Measurements from ENCODE around the gene PEAK1. TPM values are rescaled to one million over a fixed set of nuclear protein-coding genes. Genes with fewer than 3 reads are reported as not detected.
"Not testable (repeated sequence)": the region's sequence is repeated elsewhere in the genome, so short reads cannot be mapped to it uniquely, and the experiment has no call there.

Gene PEAK1
- total and polyA plus RNA-seq, 8 donors = 58.3 to 86.9 (median 64.3) TPM

DNA sequence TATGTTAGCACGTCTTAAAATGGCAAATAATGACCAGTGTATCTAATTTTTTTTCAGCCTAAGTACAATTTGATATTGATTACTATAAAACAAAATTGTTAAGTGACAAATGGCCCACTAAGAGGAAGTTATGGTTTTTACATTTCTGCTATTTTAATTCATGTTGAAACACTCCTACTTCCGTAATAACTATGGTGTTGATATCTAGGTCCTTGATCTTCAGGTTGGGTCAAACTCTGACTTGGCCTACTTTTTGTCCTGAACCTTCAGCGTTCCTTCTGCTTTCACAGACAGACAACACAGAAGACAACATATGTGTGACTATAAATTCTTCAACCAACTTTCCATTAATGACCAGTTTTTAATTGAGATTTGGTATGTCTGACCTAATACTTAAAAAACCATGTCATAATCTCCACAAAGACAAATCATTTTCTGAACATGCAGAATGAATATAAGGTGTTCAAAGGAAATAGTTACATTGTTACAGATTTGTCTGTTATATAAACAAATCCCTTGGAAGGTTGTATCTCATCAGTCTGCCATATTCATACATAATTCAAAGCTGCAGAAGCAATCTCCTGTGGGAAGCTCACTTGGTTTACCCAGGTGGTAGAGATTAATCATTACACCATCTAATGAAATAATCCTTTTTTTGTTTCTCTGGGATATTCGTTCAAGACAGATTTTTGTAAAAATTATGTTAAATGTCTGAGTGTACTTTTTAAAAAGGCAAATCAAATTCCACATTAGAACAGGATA lies 256.9 kb downstream of the PEAK1 start:
- no peaks in the 10 kb centered on the region for H3K27me3 ChIP-seq
- no peak overlapping the region for H3K4me3 ChIP-seq
- H3K27ac ChIP-seq = no peak overlapping the region
- peaks cover 0 to 4% of the 10 kb centered on the region in 2 donors for H3K36me3 ChIP-seq
- peaks cover 7 to 17% of the 10 kb centered on the region in 2 donors for H3K4me1 ChIP-seq
- ATAC-seq = no peak
- TF ChIP-seq, protein P1, sequence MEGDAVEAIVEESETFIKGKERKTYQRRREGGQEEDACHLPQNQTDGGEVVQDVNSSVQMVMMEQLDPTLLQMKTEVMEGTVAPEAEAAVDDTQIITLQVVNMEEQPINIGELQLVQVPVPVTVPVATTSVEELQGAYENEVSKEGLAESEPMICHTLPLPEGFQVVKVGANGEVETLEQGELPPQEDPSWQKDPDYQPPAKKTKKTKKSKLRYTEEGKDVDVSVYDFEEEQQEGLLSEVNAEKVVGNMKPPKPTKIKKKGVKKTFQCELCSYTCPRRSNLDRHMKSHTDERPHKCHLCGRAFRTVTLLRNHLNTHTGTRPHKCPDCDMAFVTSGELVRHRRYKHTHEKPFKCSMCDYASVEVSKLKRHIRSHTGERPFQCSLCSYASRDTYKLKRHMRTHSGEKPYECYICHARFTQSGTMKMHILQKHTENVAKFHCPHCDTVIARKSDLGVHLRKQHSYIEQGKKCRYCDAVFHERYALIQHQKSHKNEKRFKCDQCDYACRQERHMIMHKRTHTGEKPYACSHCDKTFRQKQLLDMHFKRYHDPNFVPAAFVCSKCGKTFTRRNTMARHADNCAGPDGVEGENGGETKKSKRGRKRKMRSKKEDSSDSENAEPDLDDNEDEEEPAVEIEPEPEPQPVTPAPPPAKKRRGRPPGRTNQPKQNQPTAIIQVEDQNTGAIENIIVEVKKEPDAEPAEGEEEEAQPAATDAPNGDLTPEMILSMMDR (IDR thresholded peaks at IDR 0.05) = no peak
- no peaks in the 10 kb centered on the region for H3K9me3 ChIP-seq
- intact Hi-C loops (cut with DNase I) = no loop called here
- no peak for DNase-seq

DNA sequence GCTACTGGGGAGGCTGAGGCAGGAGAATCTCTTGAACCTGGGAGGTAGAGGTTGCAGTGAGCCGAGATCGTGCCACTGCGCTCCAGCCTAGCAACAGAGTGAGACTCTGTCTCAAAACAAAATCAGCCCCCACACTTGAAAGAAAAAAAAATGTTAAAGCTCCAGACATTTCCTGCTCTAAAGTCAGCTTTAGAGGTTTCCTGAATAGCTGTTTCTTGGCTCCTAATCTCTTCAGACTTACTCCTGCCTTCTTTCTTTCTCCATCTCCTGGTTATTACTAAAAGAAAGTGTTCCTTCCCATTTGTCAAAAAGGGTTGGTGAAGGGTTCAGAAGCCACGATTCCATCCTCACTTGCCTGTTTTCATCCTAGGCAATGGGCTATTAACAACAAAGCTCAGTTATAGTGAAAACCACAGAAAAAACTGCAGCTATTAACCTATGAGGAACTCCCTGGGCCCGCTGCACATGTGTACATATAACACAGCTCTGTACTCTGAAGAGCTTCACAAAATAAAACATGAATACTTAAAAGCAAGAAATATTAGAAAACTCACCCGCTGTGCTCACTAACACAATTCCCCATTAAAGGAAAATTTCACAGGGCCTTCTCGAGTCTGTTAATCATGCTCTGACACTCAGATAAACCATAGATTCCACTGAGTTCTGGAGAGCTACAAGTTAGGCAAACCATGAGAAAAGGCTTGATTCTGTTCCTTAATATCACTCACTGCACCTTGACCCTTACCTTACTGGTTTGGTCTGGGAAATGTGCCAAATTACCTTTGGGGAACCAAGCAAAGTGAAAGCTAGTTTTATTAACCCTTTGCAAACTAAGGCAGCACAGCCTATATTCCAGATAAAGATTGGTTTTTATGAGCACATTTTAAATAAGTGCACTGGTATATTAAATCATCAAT lies 259.1 kb downstream of the PEAK1 start:
- Histone ChIP-seq H3K27ac (peak overlapping the region in 1 of 2 donors; percentile 11), H3K9me3 (no peaks in the 10 kb centered on the region), H3K4me3 (no peak overlapping the region), H3K27me3 (no peaks in the 10 kb centered on the region), H3K4me1 (peaks cover 7 to 17% of the 10 kb centered on the region in 2 donors), H3K36me3 (peaks cover 0 to 23% of the 10 kb centered on the region in 2 donors)
- DNase-seq (peak in 2 of 4 donors; percentile 12 to 44), ATAC-seq (peak; percentile 75)
- intact Hi-C loops (cut with DNase I) = no loop called here
- TF ChIP-seq, protein P1 (IDR thresholded peaks at IDR 0.05) = no peak

DNA sequence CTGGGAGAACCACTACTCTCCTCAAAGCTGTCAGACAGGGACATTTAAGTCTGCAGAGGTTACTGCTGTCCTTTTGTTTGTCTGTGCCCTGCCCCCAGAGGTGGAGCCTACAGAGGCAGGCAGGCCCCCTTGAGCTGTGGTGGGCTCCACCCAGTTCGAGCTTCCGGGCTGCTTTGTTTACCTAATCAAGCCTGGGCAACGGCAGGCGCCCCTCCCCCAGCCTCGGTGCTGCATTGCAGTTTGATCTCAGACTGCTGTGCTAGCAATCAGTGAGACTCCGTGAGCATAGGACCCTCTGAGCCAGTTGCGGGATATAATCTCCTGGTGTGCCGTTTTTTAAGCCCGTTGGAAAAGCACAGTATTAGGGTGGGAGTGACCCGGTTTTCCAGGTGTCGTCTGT lies 263.9 kb downstream of the PEAK1 start:
- H3K27me3 ChIP-seq; H3K4me3 ChIP-seq; H3K27ac ChIP-seq; intact Hi-C loops (cut with DNase I); ATAC-seq; H3K9me3 ChIP-seq; H3K4me1 ChIP-seq: not testable (repeated sequence)
- peaks cover 0 to 23% of the 10 kb centered on the region in 2 donors for H3K36me3 ChIP-seq
- DNase-seq = peak in 1 of 4 donors; percentile 47

DNA sequence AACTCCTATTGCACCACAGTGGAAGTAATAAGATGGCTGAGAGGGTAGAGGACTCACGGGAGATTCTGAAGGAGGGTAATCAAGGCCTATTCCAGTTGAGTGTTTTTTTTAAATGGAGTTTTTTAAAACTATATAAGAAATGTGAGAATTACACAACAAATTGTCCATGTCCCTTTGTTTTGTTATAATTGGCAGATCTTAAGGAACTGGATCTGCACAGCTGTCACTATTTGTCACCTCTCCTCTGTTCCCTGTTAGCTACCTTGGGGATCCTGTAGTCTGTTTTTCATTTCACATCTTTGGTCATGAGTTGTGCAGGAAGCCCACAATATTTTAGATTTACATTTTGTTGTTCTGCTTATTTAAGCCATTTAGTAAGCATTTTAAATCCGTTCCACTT lies 271.7 kb downstream of the PEAK1 start:
- ATAC-seq (no peak), DNase-seq (no peak)
- Histone ChIP-seq H3K4me1 (no peaks in the 10 kb centered on the region), H3K9me3 (no peaks in the 10 kb centered on the region), H3K4me3 (no peak overlapping the region), H3K36me3 (no peaks in the 10 kb centered on the region), H3K27me3 (no peaks in the 10 kb centered on the region), H3K27ac (no peak overlapping the region)
- TF ChIP-seq, protein P1 (IDR thresholded peaks at IDR 0.05) = no peak
- intact Hi-C loops (cut with DNase I) = no loop called here

DNA sequence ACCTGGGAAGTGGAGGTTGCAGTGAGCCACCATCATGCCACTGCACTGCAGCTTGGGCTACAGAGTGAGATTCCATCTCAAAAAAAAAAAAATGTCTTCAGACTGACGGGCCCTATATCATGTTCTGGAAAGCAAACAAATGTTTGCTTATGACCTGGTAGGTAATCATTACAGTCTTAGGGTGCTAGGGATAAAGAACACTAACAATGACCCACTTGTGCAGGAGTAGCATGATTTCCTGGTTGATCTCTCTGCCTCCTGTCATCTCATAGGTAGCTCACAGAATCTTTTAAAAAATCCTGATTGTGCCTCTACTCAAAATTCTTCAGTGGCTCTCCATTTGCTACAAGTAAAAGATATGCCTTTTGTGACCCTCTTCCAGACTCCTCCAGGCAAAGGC lies 274.5 kb downstream of the PEAK1 start:
- Histone ChIP-seq H3K36me3 (peaks cover 0 to 4% of the 10 kb centered on the region in 2 donors), H3K4me1 (no peaks in the 10 kb centered on the region), H3K4me3 (no peak overlapping the region), H3K9me3 (peaks cover 0 to 8% of the 10 kb centered on the region in 2 donors), H3K27me3 (no peaks in the 10 kb centered on the region), H3K27ac (peak overlapping the region; percentile 2 to 39)
- TF ChIP-seq, protein P1 (IDR thresholded peaks at IDR 0.05) = no peak
- DNase-seq (no peak), ATAC-seq (peak; percentile 17)
- intact Hi-C loops (cut with DNase I) = no loop called here
